Measurements from ENCODE around the gene RAB8A. TPM values are rescaled to one million over a fixed set of nuclear protein-coding genes. Genes with fewer than 3 reads are reported as not detected.

RAB8A gene
- total and polyA plus RNA-seq, 9 of the 15 experiments (the other 6 are each of a cell fraction or from before 2014, with no cell fraction given), result 11.2 to 102 (median 53.2) TPM

- TF ChIP-seq FOXP4 (CRISPR knock-in tag; IDR thresholded peaks at IDR 0.05; ENCODE audit: borderline replicate concordance) (no peak), E2F6 (IDR thresholded peaks at IDR 0.05; ENCODE audit: borderline replicate concordance in 1 of 2, extremely low read depth in 1 of 2, insufficient read depth in 1 of 2, insufficient read length in 1 of 2, low read depth in 1 of 2, low read length in 1 of 2, poor library complexity in 1 of 2, severe bottlenecking in 1 of 2) (peak in 1 of 2 experiments; percentile 40), PCBP1 (IDR thresholded peaks at IDR 0.05; ENCODE audit: low read depth, low read length, poor library complexity, severe bottlenecking) (peak; percentile 4), POLR2B (IDR thresholded peaks at IDR 0.05; ENCODE audit: low read depth, partially characterized antibody) (peak; percentile 59), CBX3 (IDR thresholded peaks at IDR 0.05; ENCODE audit: borderline replicate concordance in 1 of 2, low read length in 2 of 2) (0 out of 3 replicates have a peak, but pooled peaks of 1 of the 2 experiments have one; percentile 11), CREB3L1 (IDR thresholded peaks at IDR 0.05; ENCODE audit: borderline replicate concordance, low read depth) (0 out of 2 replicates have a peak, but pooled peaks have one; percentile 12), KDM5B (IDR thresholded peaks at IDR 0.05; ENCODE audit: insufficient replicate concordance, low read depth, low read length) (peak; percentile 57), USF1 (CRISPR knock-in tag; IDR thresholded peaks at IDR 0.05) (peak; percentile 48; the same call in 1 of the 2 replicates), LARP7 (IDR thresholded peaks at IDR 0.05) (0 out of 2 replicates have a peak, but pooled peaks have one; percentile 52), PURB (CRISPR knock-in tag; IDR thresholded peaks at IDR 0.05; ENCODE audit: low read depth) (no peak), HDGF (IDR thresholded peaks at IDR 0.05) (0 out of 2 replicates have a peak, but pooled peaks have one; percentile 49), IRF2 (CRISPR knock-in tag; IDR thresholded peaks at IDR 0.05) (no peak), HEY1 (CRISPR knock-in tag; IDR thresholded peaks at IDR 0.05; ENCODE audit: borderline replicate concordance) (no peak), KDM1A (IDR thresholded peaks at IDR 0.05) (peak; percentile 90 to 95), MAFF (IDR thresholded peaks at IDR 0.05; ENCODE audit: low read length) (no peak), ZBTB11 (CRISPR knock-in tag; IDR thresholded peaks at IDR 0.05) (0 out of 6 replicates have a peak, but pooled peaks of 2 of the 3 experiments have one; percentile 3 to 4)
These were observed 442 bp downstream of the RAB8A start (continued) for GRCh38 chr19:16111909-16112752.
